HG03571 (cell line): ENCODE data around the gene NACC2.
"Not testable (repeated sequence)": the region's sequence is repeated elsewhere in the genome, so short reads cannot be mapped to it uniquely, and the experiment has no call there.

Experiments used
- ATAC-seq: cut with Tn5 transposase; IDR thresholded peaks from one replicate; pipeline ENCODE4 v1.9.1; 2021; ENCODE audit not compliant: unreplicated experiment

NACC2 gene

DNA sequence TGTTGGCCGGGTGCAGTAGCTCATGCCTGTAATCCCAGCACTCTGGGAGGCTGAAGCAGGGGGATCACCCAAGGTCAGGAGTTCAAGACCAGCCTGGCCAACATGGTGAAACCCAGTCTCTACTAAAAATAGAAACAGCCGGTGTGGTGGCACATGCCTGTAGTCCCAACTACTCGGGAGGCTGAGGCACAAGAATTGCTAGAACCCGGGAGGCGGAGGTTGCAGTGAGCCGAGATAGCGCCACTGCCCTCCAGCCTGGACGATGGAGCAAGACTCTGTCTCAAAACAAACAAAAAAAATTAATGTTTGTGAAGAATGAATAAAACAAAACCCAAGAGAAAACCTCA lies 68.2 kb downstream of the NACC2 start:
- not testable (repeated sequence) for ATAC-seq

DNA sequence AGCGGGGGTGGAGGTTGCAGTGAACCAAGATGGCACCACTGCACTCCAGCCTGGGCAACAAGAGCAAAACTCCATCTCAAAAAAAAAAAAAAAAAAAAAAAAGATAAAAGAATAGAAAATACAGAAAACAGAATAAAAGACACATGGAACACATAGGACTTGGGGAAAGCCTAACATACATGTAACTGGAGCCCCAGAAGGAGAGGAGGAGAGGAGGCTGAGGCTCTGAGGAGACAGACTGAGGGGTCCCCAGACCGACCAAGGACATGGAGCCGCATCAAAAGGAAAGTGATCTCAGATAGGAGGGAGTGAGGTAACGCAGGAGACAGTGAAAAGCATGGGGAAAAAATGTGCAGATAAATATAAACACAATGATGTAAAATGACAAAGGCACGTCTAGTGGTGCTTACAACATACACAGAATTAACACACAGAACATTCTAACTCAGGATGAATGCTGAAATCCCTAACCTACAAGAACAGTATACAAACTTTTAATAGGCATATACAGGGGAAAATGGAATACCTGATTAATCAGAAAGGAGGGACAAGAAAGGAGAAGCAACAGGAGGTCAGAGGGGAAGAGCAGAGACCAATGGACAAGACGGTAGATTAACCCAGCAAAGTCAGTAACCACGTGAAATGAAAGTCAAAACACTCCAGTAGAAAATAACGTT lies 68.7 kb downstream of the NACC2 start:
- ATAC-seq, result no peak

DNA sequence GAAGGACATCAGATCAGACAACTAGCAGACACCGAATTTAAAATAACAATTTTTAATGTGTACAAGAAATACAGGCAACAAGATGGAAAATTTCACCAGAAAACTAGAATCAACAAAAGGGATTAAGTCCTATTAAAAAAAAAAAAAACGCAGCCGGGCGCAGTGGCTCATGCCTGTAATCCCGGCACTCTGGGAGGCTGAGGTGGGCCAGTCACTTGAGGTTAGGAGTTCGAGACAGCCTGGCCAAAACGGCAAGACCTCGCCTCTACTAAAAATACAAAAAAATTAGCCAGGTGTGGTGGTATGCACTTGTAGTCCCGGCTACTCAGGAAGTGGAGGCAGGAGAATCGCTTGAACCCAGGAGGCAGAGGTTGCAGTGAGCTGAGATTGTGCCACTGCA lies 69.6 kb downstream of the NACC2 start:
- no peak for ATAC-seq

DNA sequence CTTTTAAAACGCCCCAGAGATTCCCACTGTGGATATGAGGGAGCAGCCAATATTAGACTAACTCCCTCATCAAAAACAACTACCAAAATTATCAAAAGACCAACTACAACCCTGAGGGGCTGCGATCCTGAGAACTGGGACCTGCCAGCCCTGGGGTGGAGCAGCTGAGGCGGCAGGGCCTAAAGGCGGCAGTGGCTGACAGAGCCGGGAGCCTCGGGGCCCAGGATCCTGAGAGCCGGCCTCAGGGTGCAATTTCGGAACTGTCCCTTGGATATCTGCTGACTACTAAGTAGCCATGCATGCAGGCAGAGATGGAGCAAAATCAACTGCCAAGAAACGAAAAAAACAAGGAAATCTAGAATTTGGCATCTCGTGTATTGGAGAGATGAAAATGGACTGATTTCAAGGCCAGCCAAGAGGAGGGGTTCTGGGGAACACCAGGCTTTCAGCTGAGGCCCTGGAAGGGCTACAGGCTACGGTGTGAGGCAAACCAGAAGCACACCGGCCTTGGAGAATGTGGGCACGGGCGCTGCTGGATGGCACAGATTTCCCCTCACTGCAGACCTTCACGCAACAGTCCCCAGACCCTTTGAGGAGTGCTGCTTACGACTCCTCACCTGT lies 70.3 kb downstream of the NACC2 start:
- no peak for ATAC-seq

DNA sequence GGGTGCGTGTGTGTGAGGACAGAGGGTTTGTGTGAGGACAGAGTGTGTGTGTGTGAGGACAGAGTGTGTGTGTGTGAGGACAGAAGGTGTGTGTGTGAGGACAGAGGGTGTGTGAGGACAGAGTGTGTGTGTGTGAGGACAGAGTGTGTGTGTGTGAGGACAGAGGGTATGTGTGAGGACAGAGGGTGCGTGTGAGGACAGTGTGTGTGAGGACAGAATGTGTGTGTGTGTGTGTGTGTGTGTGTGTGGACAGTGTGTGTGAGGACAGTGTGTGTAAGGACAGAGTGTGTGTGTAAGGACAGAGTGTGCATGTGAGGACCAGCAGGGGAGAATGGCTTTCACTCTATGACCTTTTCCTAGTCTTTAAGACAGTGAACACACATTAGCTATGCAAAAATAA lies 70.8 kb downstream of the NACC2 start:
- no peak for ATAC-seq

DNA sequence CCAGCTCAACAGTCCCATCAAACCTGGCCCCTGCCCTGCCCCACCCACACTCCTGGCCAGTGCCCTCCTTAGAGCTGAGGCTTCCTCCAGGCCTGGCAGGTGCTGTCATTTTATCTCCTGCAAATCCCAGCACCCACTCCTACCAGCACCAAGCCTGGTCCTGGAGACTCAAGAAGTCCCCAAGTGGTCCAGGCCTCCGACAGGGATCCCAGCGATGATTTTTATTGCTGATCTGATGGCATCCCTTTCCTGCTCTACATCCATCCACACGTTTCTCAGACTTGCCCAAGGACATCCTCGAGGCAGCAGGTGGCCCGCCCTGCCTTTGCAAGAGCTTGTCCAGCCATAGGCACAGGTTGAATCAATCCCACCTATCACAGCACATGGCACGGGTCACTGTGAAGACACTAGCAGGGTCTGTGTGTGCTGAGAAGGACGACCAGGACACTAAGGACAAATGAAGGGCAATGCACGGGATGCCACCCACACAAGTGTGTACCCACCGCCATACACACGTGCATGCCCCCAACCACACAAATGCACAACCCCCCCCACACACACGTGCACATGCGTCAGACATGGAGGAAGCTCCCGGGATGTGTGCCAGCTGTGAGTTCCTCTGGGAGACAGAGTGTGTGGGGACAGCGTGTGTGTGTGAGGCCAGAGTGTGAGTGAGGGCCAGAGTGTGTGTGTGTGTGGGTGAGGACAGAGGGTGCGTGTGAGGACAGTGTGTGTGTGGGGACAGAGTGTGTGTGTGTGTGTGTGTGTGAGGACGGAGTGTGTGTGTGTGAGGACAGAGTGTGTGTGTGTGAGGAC lies 71.5 kb downstream of the NACC2 start:
- no peak for ATAC-seq

DNA sequence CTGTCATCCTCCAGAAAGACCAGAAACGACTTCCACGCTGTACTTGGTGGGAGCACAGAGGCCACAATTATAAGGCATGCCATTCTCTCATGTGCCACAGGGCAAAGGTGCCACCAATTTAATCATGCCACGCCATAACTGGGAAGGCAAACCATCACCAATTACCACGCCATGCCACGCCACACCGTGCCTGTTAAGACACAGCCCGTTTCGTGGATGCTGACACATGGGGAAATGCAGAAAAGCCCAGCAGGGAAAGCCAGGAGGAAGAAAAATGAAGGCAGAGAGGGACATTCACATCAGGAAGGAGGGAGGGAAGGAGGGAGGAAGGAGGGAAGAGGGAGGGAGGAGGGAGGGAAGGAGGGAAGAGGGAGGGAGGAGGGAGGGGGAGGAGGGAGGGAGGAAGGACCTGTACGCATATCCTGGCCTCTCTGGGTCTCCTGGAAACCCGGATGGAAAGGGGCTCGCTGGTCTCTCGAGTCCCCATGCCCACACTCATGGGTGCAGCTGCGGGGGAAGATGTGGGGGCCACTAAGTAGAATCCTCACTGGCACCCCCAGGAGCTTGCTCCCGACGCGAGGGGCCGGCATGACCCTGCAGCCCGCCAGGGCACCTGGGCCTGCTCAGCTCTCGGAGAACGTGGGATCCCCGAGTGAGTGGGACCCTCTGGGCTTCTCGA lies 72.2 kb downstream of the NACC2 start:
- no peak for ATAC-seq

DNA sequence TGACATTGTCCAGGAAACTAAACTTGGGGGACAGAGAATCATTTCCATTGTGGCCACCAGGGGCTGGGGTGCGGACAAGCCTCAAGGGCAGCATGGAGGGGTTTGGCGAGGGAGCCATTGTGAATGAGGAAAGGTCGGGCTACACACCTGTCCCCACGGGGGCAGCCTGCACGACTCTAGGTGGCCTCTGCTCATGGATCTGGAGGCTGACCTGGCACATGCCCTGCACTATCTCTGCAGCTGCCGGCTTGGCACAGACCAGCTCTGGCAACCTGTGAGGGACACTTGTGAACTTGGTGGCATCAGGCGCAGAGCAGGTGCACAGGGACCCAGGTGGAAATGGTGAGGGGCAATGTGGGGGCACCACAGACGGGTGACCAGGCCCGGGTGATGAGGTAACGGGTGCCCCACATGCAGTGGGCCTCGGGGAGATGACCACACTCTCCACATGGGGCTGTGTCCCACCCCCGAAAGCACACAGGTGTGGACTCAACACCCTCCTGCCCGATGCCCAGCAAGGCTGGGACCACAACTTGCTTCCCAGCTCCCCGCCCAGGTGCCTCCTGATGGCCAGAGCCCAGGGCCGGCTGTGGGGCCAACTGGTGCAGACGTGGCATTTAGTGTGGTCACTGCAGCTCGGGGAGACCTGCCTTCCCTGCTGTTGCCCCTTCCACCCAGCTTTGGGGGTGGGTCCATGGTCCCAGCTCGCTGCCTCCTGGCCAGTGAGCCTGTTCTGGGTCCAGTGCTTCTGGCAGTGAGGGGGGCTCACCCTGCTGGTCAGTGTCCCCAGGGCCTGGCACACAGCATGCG lies 73.0 kb downstream of the NACC2 start:
- ATAC-seq, result no peak

DNA sequence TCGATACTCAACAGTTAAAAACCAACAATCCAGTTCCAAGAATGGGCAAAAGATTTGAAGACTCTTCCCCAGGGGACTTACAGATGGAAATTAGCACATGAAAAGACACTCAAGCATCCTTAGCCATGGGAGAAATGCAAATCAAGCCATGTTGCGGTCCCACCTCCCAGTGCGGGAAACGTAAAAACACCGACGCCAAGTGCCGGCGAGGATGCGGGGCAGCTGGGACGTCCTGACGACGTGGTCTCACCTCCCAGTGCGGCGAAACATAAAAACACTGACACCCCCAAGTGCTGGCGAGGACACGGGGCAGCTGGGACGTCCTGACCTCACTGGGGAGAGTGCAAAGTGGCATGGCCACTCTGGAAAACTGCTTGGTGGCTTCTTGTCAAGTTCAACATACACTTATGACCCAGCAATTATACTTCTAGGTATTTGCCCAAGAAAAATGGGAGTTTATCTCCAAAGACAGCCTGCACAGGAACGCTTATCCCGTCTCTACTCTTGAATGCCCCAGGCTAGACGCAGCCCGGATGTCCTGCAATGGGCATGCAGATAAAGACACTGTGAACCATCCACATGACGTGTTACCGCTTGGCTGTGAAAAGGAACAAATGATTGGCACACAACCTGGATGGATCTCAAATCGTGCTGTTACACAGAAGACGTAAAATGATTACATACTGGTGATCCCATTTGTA lies 73.8 kb downstream of the NACC2 start:
- no peak for ATAC-seq

DNA sequence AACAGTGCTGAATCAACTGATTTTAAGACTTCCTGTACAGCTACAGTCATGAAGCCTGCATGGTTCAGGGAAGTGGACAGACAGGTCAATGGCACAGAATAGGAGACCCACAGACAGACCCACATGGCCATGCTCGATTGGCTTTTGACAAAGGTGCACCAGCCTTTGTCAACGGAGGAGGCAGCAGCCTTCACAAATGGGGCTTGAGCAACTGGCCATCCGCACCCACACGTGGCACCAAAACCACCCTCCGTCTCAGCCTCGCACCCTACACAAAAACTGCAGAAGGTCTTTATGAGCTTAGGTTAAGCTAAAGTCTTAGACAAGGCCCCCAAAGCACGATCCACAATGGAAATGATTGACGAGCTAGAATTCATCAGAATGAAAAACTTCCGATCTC lies 74.4 kb downstream of the NACC2 start:
- no peak for ATAC-seq

DNA sequence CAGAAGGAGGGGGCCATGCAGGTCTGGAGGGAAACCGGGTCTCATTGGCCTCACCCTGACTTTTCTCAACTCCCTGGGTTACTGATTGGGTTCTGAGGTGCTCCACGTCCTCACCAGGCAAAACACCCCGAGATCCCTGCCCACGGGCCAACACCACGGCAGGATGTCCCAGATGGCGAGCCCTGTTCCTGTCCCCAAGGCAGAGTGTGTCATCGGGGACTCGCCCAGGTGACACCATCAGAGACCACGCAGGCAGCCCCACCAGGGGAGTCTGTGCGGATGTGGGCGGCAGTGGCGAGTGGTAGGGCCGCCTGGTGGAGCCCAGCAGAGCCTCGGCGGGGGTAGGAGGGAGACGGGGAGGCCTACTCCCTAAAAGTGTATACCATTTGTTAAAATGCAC lies 74.9 kb downstream of the NACC2 start:
- no peak for ATAC-seq

DNA sequence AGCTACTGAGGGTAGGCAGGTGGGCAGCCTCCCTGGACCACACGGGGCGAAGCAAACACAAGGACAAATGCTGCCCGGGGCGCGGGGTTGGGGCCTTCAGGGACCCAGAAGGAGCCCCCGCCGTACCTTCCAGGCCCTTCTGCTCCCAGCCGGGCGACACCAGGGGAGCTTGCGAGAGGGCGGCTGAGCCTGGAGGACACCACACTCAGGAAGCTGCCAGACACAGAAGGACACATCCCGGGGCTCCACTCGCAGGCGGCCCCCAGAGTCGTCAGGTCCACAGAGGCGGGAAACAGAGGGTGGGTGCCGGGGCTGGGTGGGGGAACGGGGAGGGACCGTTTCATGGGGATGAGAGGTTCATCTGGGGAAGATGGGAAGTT lies 75.4 kb downstream of the NACC2 start:
- ATAC-seq, result no peak

DNA sequence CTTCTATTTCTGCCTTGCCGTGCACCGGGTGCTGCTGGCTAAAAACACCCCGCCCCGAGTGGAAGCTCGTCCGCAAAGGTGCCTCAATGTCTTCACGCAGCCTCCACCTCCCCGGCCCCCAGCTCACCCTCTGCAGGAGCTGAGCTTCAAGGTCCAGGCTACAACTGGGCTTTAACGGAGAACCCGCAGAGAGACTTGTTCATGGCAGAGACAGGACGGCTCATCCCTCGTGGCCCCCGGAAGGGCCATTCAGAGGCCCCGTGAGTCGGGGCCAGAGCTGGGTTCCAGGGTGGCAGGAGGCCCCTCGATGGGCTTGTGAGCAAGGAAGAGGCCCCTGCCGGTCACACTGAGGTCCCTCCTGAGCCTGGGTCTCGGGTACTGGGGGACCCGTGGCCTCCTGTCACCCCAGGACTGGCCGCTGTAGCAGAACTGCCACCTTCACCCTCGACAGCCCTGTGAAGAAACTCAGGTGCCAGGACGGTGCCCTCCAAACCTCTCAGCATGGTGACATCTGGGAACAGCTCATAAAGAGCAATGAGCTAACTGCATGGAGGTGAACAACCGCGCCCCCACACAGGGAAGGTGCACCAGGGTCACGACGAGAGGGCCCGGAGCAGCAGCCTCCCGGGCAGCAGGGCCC lies 75.9 kb downstream of the NACC2 start:
- no peak for ATAC-seq

DNA sequence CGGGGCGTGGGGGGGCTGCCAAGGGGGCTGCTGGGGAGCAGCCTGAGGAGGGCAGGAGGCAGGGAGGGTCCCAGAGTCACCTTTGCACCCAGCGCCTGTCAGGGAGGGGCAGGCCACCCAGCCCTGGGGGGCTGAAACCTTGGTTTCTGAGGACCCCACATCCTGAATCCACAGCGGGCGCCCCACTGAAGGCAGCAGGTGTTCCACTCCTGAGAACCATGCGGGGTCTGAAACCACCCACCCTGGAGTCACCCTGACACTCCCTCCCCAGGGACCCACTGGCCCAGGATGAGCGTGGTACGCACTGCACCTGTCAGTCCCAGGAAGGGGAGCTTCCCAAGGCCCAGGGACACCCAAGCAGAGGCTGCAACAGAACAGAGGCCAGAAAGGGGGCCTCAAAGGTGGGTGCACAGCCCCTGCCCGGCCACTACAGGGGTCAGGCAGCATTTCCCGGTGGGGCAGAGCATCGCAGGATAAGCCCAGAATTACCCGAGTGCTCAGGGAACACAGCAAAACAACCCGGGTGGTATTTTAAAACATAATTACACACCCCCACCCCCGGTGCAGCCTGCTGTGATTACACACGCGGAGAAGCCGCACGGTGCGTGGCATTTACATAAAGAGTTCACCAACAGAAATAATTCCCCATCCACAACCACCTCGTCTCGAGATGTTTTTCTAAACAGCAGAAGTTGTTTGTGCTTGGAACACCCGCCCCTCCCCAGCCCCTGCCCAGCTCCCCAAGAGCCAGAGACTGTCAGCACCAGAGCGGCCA lies 76.6 kb downstream of the NACC2 start:
- ATAC-seq, result no peak

DNA sequence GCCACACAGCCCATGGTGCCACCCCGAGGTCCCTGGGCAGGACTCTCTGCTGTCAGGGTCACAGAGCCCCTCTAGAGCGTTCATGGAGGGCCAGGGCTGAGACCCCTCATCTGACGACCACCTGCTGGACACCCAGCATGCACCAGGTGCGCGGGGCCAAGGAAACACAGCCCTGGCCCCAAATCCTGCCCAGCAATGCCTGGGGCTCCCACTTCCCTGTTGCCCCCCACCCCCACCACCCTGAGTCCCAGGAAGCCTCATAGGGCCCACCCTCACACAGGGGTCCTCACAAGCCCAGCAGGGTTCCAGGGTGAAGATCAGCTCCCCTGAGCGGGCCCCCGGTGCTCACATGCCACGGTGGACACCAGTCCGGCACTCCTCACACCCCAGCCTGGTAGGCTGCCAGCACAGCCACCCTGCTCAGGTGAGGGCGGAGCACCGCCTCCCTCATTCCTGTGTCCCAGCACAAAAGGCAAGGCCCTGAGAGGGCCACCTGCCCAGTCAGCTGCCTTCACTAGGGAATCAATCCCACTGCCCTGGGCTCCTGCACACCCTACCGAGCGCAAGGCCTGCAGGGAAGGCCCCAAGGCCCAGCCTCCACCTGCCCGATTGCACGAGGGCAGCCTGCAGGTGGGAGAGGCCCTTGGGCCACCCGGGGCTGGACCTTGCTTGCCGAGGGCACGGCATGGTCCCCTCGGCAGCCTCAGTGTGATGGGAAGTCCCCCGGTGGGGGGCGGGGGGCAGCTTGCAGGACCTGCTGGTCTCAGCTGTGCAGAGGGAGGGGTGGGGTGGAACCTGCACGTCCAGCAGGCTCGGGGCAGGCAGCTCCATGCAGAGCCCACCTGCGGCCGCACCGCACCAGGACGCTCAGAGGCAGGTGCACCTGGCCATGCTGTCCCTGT lies 77.5 kb downstream of the NACC2 start:
- ATAC-seq, result no peak

DNA sequence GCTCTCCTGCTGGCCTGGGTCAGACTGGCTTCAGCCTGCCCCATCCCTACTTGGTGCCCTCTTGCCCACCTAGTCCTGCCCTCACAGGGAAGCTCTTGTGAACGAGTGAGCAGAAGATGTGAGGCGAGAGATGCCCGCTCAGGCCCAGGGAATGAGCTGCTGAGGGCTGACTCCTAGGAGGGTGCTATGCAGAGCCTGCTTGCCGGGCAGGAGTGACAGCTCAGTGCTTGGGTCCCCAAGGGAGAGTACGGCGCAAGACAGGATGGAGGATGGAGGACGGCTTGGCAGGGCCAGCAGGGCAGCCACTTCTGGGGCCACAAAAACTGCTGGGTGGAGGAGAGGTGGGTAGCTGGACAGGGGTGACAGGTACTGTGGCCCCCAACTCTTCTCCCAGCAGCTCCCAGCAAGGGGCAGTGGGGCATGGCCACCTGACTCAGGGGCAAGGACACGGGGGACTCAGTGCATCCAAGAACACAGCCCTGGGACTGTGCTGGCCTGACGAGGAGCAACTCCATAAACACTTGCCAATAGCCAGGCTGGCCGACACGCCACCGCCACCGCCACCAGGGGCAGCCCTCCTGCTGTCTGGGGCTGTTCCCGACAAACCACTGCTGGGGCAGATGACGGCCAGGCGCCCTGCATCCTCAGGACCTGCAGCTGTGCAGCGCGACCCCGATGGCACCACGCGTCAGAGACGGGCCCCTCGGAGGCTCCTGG lies 78.4 kb downstream of the NACC2 start:
- no peak for ATAC-seq
